Upper lobe of left lung (tissue), 6 donors: ENCODE measurements around the gene TPSG1. TPM values are rescaled to one million over a fixed set of nuclear protein-coding genes. Genes with fewer than 3 reads are reported as not detected.
A peak's percentile ranks its signal among the peaks of the same experiment; 100 is the strongest.

Source experiments
- ATAC-seq, 2 donors: fragments of 200-7000 bp; cut with Tn5 transposase; one replicate each; pipeline ENCODE4 v1.9.1; 2022; ENCODE audit warnings: mild to moderate bottlenecking in 2 of 2, moderate library complexity in 2 of 2; ENCODE audit not compliant: low FRiP score in 2 of 2
- DNase-seq, 2 donors: peaks; one replicate each; pipeline ENCODE4 v3.0.0-alpha.2; 2019 to 2020
- H3K27ac ChIP-seq, 4 donors: fragments of 200-600 bp; sonication (generic); one replicate each; pipeline ENCODE4 v1.5.1; 2016 to 2019
- H3K27me3 ChIP-seq, 4 donors: fragments of 200-600 bp; sonication (generic); one replicate each; pipeline ENCODE4 v1.5.1; 2017 to 2019
- H3K36me3 ChIP-seq, 4 donors: fragments of 200-600 bp; sonication (generic); one replicate each; pipeline ENCODE4 v1.5.1; 2016 to 2019
- H3K4me1 ChIP-seq, 4 donors: fragments of 200-600 bp; sonication (generic); one replicate each; pipeline ENCODE4 v1.5.1; 2018 to 2019
- H3K4me3 ChIP-seq, 4 donors: fragments of 200-600 bp; sonication (generic); one replicate each; pipeline ENCODE4 v1.5.1; 2017 to 2019; ENCODE audit warnings: mild to moderate bottlenecking in 2 of 4, moderate library complexity in 1 of 4
- H3K9me3 ChIP-seq, 4 donors: fragments of 200-600 bp; sonication (generic); one replicate each; pipeline ENCODE4 v1.5.1; 2018 to 2019
- CTCF ChIP-seq, 6 experiments: fragments of 450-650 bp in 4 of 6; fragments of 200-600 bp in 2 of 6; sonication (generic) in 2 of 6; IDR thresholded peaks; one replicate each; pipeline ENCODE4 v1.5.1; 2016 to 2019; ENCODE audit warnings: antibody characterized with exemption in 6 of 6
- EP300 ChIP-seq, 4 donors: sonication (generic); formaldehyde crosslinking; IDR thresholded peaks; one replicate each; pipeline ENCODE4 v1.5.1; 2017; ENCODE audit warnings: antibody characterized with exemption in 4 of 4, control low read depth in 2 of 4
- POLR2A ChIP-seq, 4 donors: fragments of 450-650 bp; IDR thresholded peaks; one replicate each; pipeline ENCODE4 v1.5.1; 2016 to 2017; ENCODE audit warnings: antibody characterized with exemption in 4 of 4, mild to moderate bottlenecking in 2 of 4
- POLR2AphosphoS5 ChIP-seq, 2 donors: sonication (generic); formaldehyde crosslinking; IDR thresholded peaks; one replicate each; pipeline ENCODE4 v1.5.1; 2017; ENCODE audit warnings: antibody characterized with exemption in 2 of 2
- WGBS, 2 donors: methylation state at CpG; one replicate each; pipeline ENCODE4 v1.1.5; 2017 to 2018; 5-methylcytosine and 5-hydroxymethylcytosine counted together
- total RNA-seq, 6 donors: library from RNA; depleted of rRNA in 4 of 6; stranded (reverse); fragments of >200 nt in 4 of 6; gene quantifications; one replicate each; pipeline versions ENCODE4 v1.1.0 to v1.2.1, GENCODE V29; 2016 to 2021
- donor health status: DM: no; HTN: no; CAD: no; lungs with moderate emphysema.
- donor health status: DM: no; HTN: yes; CAD: no; lungs with severe emphysema.

Gene TPSG1
- total RNA-seq, 6 donors from 2014 or later, result 0.61 to 38.8 (median 3.7) TPM; not detected in 2

GRCh38 chr16:1263591-1264344 is 38.7 kb upstream of the TPSG1 start:
- TF ChIP-seq POLR2AphosphoS5 (IDR thresholded peaks at IDR 0.05), result no peak
- TF ChIP-seq EP300 (IDR thresholded peaks at IDR 0.05), result no peak
- no peak for TF ChIP-seq CTCF (IDR thresholded peaks at IDR 0.05)
- TF ChIP-seq POLR2A (IDR thresholded peaks at IDR 0.05), result no peak
- Histone ChIP-seq H3K36me3 (no peaks in the 10 kb centered on the region), H3K9me3 (no peaks in the 10 kb centered on the region), H3K27ac (no peak overlapping the region), H3K27me3 (peaks cover 0 to 21% (median 8%) of the 10 kb centered on the region in 4 donors), H3K4me1 (peaks cover 0 to 9% (median 0%) of the 10 kb centered on the region in 4 donors), H3K4me3 (no peak overlapping the region)
- WGBS, 2 donors, result 54 to 67% methylated on average over 4 to 14 of the region's 15 CpGs
- ATAC-seq (no peak), DNase-seq (peak in 1 of 2 donors; percentile 73)

GRCh38 chr16:1262846-1263221 is 37.8 kb upstream of the TPSG1 start:
- Histone ChIP-seq H3K27ac (no peak overlapping the region), H3K36me3 (no peaks in the 10 kb centered on the region), H3K4me1 (peaks cover 0 to 9% (median 0%) of the 10 kb centered on the region in 4 donors), H3K9me3 (no peaks in the 10 kb centered on the region), H3K27me3 (peaks cover 0 to 21% (median 8%) of the 10 kb centered on the region in 4 donors), H3K4me3 (no peak overlapping the region)
- peak in 1 of 2 donors; percentile 48 for DNase-seq
- no peak for ATAC-seq
- WGBS, 2 donors, result 90 to 96% methylated on average over 2 to 5 of the region's 9 CpGs
- TF ChIP-seq CTCF (IDR thresholded peaks at IDR 0.05) (no peak), POLR2AphosphoS5 (IDR thresholded peaks at IDR 0.05) (no peak), EP300 (IDR thresholded peaks at IDR 0.05) (no peak), POLR2A (IDR thresholded peaks at IDR 0.05) (no peak)

GRCh38 chr16:1262210-1262845 is 37.3 kb upstream of the TPSG1 start:
- ATAC-seq (no peak), DNase-seq (peak in 1 of 2 donors; percentile 58)
- TF ChIP-seq POLR2A (IDR thresholded peaks at IDR 0.05), result no peak
- TF ChIP-seq POLR2AphosphoS5 (IDR thresholded peaks at IDR 0.05), result no peak
- no peak for TF ChIP-seq EP300 (IDR thresholded peaks at IDR 0.05)
- TF ChIP-seq CTCF (IDR thresholded peaks at IDR 0.05), result no peak
- Histone ChIP-seq H3K27me3 (peaks cover 0 to 21% (median 8%) of the 10 kb centered on the region in 4 donors), H3K9me3 (no peaks in the 10 kb centered on the region), H3K4me3 (no peak overlapping the region), H3K36me3 (no peaks in the 10 kb centered on the region), H3K27ac (no peak overlapping the region), H3K4me1 (peaks cover 0 to 9% (median 0%) of the 10 kb centered on the region in 4 donors)
- WGBS, 2 donors, result 78 to 90% methylated on average over 16 to 32 of the region's 32 CpGs

- DNase-seq (peak in 1 of 2 donors; percentile 61), ATAC-seq (no peak)
- Histone ChIP-seq H3K36me3 (no peaks in the 10 kb centered on the region), H3K27ac (no peak overlapping the region), H3K4me1 (peaks cover 0 to 9% (median 0%) of the 10 kb centered on the region in 4 donors), H3K9me3 (no peaks in the 10 kb centered on the region), H3K27me3 (peaks cover 0 to 25% (median 8%) of the 10 kb centered on the region in 4 donors), H3K4me3 (no peak overlapping the region)
- TF ChIP-seq EP300 (IDR thresholded peaks at IDR 0.05) (no peak), POLR2AphosphoS5 (IDR thresholded peaks at IDR 0.05) (no peak), POLR2A (IDR thresholded peaks at IDR 0.05) (no peak), CTCF (IDR thresholded peaks at IDR 0.05) (no peak)
- WGBS, 2 donors, result 6 to 33% methylated on average over 10 to 42 of the region's 47 CpGs
These were observed 36.2 kb upstream of the TPSG1 start for GRCh38 chr16:1261131-1261892.
